KG1 (cell line): ENCODE data around the gene ABCF2.

Experiments
- DNase-seq: peaks from one replicate; lab custom pipeline; 2025; lab: John Stamatoyannopoulos, UW

The ABCF2 gene

GRCh38 chr7:151242159-151243044, 15.4 kb upstream of the ABCF2 start:
- no peak for DNase-seq

- DNase-seq: no peak
Observed at GRCh38 chr7:151241755-151242096, 14.7 kb upstream of the ABCF2 start.

- no peak for DNase-seq
Observed at GRCh38 chr7:151240942-151241754, 14.1 kb upstream of the ABCF2 start.

GRCh38 chr7:151240536-151240935, 13.5 kb upstream of the ABCF2 start:
- DNase-seq: no peak

- DNase-seq: no peak
Observed at GRCh38 chr7:151239837-151240459, 12.9 kb upstream of the ABCF2 start.

GRCh38 chr7:151238924-151239836, 12.2 kb upstream of the ABCF2 start:
- DNase-seq: no peak

- DNase-seq: no peak
Observed at GRCh38 chr7:151238190-151238810, 11.3 kb upstream of the ABCF2 start.

GRCh38 chr7:151237244-151238189, 10.5 kb upstream of the ABCF2 start:
- DNase-seq: no peak

GRCh38 chr7:151236406-151236805, 9.4 kb upstream of the ABCF2 start:
- DNase-seq: no peak

- no peak for DNase-seq
Observed at GRCh38 chr7:151235091-151235787, 8.2 kb upstream of the ABCF2 start.

GRCh38 chr7:151233804-151234203, 6.8 kb upstream of the ABCF2 start:
- no peak for DNase-seq

GRCh38 chr7:151232917-151233701, 6.1 kb upstream of the ABCF2 start:
- peak; percentile 45 for DNase-seq

GRCh38 chr7:151232091-151232916, 5.3 kb upstream of the ABCF2 start, which contains the start of gene CHPF2:
CHPF2 (plus strand) TSS chr7:151232483; CDS start chr7:151234012, 1,529 bp downstream.
- peak; percentile 54 for DNase-seq

- no peak for DNase-seq
Observed at GRCh38 chr7:151231080-151231479, 4.1 kb upstream of the ABCF2 start.

GRCh38 chr7:151229249-151229648, 2.2 kb upstream of the ABCF2 start:
- no peak for DNase-seq

- no peak for DNase-seq
Observed at GRCh38 chr7:151228024-151228866, 1.2 kb upstream of the ABCF2 start.

- no peak for DNase-seq
Observed at GRCh38 chr7:151226560-151226874, 488 bp downstream of the ABCF2 start.
